ENCODE measurements around the gene WWC2.

Gene WWC2

DNA sequence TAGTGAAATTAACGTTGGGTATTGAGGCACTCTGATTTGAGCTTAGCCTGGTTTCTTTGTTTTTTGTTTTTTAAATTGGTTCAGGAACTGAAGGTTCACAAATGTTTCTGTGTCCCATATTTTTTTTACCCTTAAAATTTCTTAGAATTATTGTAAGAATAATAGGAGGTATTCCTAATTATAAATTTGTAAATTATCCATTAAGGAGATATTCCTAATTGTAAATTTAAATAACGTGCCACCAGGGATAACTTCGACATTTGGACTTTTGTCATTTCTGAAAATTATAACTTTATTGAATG lies 1.2 kb downstream of the WWC2 start:
- TF ChIP-seq, protein P1, sequence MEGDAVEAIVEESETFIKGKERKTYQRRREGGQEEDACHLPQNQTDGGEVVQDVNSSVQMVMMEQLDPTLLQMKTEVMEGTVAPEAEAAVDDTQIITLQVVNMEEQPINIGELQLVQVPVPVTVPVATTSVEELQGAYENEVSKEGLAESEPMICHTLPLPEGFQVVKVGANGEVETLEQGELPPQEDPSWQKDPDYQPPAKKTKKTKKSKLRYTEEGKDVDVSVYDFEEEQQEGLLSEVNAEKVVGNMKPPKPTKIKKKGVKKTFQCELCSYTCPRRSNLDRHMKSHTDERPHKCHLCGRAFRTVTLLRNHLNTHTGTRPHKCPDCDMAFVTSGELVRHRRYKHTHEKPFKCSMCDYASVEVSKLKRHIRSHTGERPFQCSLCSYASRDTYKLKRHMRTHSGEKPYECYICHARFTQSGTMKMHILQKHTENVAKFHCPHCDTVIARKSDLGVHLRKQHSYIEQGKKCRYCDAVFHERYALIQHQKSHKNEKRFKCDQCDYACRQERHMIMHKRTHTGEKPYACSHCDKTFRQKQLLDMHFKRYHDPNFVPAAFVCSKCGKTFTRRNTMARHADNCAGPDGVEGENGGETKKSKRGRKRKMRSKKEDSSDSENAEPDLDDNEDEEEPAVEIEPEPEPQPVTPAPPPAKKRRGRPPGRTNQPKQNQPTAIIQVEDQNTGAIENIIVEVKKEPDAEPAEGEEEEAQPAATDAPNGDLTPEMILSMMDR (conservative IDR thresholded peaks at IDR 0.05; ENCODE audit: low read depth, low read length), result no peak
- no peak for DNase-seq (ENCODE audit: low read depth)
- H3K4me3 ChIP-seq (ENCODE audit: low read length), result peak overlapping the region; percentile 95

DNA sequence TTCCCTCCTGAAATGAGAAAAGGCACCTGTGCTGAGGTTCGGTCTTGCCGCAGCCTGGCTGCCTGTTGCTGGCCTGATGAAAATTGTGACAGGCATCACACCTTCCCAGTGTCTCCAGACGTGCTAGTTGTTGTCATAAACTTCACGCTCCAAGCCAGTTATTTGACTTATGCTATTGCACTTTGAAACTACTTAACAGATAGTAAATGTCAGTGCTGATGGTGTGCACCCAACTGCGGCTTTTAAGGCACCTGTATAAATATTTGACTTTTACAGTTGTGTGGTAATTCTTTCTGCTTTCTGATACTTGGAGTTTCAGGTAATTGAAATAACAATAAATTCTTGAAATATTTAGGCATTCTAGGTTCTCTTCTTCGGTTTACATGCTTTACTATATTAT lies 1.8 kb downstream of the WWC2 start:
- H3K4me3 ChIP-seq (ENCODE audit: low read length), result peak overlapping the region; percentile 95
- DNase-seq (ENCODE audit: low read depth), result no peak
- TF ChIP-seq, protein P1 (conservative IDR thresholded peaks at IDR 0.05; ENCODE audit: low read depth, low read length), result no peak

DNA sequence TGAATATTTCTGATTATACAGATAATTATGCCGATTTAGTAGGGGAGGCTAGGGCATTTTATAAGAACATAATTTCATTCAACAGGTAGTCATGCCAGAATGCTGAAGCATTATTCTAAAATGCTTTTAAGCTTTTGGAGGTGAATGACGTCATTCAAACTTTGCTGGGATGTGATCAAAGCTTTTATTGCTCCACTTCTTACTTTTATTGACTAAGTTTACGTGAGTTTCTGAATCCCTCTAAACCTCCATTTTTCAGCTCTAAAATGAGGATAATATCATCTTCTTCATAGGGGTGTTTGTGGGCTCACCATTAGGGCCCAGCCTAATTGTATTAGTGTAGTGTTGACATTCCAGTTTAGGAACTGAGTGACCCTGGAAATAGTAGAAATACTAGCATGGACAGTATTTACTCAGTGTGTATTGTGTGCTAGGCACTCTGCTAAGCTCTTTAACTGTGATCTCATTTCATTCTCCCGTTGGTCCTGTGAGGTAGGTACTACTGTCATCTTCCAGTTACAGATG lies 3.0 kb downstream of the WWC2 start:
- peak overlapping the region; percentile 95 for H3K4me3 ChIP-seq (ENCODE audit: low read length)
- TF ChIP-seq, protein P1 (conservative IDR thresholded peaks at IDR 0.05; ENCODE audit: low read depth, low read length), result no peak
- DNase-seq (ENCODE audit: low read depth), result no peak

DNA sequence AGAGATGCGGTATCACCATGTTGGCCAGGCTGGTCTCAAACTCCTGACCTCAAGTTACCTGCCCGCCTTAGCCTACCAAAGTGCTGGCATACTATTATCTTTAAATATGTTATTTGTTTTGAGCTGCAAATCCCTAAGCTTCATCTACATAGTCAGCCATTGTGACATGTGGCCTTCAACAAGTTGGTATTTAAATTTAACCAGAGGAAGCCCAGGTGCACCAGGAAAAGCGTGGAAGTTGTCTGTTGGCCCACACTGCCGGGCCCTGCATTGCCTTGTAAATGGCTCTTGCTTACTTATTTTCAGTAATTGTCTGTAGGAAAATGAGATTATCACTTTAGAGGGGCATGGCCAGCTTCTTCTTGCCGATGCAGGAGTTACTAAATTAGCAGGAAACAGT lies 6.0 kb downstream of the WWC2 start:
- TF ChIP-seq, protein P1 (conservative IDR thresholded peaks at IDR 0.05; ENCODE audit: low read depth, low read length), result no peak
- DNase-seq (ENCODE audit: low read depth), result no peak

DNA sequence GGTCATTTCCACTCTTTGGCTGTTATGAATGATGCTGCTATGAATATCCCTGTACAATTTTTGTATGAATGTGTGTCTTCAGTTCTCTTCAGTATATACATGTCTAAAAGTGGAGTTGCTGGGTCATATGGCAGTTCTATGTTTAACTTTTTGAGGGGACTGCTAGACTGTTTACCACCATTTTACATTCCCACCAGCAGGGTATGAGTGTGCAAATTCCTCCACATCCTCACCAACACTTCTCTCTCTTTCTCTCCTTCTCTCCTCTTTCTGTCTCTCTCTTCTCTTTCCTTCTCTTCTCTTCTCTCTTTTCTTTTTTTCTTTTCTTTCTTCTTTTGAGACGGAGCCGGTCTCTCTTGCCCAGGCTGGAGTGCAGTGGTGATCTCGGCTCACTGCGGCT lies 7.8 kb downstream of the WWC2 start:
- no peak overlapping the region for H3K4me3 ChIP-seq (ENCODE audit: low read length)
- DNase-seq (ENCODE audit: low read depth), result no peak
- TF ChIP-seq, protein P1 (conservative IDR thresholded peaks at IDR 0.05; ENCODE audit: low read depth, low read length), result peak; percentile 17

More for the DNA sequence above, 6.0 kb downstream of the WWC2 start:
- no peak overlapping the region for H3K4me3 ChIP-seq (ENCODE audit: low read length)

DNA sequence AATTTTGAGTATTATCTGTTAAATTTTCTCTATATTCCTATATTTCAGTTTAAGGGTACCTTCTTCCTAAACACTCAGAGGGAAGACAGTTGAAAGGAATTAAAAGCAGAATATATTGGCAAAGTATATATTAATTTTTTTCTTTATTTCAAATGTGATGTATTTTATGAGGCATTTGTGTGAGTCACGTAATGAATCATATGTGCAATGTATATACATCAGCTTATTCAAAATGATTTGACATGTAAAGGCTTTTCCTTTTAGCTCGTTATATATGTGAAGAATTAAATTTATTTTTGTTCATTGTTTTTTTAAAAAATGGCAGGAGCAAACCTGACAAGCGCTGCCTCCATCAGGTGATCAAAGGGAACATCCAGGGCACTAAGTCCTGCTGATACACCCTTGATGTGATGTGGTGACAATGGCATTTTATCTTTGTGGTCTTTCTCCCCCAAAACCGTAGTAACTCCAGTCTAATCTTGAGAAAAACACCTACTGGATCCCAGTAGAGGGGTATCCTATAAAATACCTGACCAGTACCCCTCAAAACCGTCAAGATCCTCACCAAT lies 8.9 kb downstream of the WWC2 start:
- H3K4me3 ChIP-seq (ENCODE audit: low read length), result no peak overlapping the region
- TF ChIP-seq, protein P1 (conservative IDR thresholded peaks at IDR 0.05; ENCODE audit: low read depth, low read length), result no peak
- DNase-seq (ENCODE audit: low read depth), result no peak

DNA sequence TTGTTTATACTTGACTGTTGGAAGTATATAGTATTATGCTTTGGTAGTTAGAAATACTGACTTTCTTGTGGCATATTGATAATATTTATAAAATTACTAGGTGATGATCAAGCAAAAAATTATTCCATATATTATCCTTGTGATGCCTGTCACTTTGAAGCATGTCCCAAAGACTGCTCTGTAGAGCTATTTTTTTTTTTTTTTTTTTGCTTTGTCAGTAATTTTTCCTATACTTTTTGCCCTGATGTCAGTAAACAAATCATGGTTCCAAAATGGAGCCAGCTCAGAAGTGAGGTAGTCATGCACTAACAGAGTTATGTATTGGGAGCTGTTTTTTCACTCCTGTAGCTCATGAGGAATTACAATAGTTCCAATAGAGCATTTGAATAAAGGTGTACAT lies 11.2 kb downstream of the WWC2 start:
- no peak overlapping the region for H3K4me3 ChIP-seq (ENCODE audit: low read length)
- TF ChIP-seq, protein P1 (conservative IDR thresholded peaks at IDR 0.05; ENCODE audit: low read depth, low read length), result no peak
- DNase-seq (ENCODE audit: low read depth), result no peak
